ENCODE data around the gene LRIG1. TPM values are rescaled to one million over a fixed set of nuclear protein-coding genes. Genes with fewer than 3 reads are reported as not detected.

The LRIG1 gene
- total RNA-seq, 3 donors from 2014 or later, result 66.1 to 227 (median 131) TPM

DNA sequence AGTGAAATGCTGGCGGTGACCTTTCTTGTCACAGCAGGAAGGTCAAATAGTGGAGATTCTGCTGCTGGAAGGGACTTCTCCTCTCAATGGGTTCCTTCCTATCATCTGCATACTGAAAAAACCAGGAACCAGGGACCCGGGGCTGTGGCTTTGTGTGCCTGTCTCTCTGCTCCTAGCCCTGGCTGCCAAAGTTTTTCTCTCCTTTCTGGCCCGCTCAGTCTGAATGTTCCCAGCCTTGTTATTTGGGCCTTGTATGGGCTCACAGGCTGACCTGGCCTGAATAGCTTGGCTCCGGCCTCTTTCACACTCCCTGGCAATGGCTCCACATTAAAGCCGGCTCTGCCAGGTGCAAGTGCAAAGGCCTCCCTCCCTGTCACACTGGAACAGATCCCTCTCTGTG, 94.7 kb downstream of the LRIG1 start:
- Histone ChIP-seq H3K9me3 (no peaks in the 10 kb centered on the region), H3K36me3 (no peaks in the 10 kb centered on the region), H3K27ac (peak overlapping the region in 1 of 2 donors; percentile 25)

GRCh38 chr3:66405701-66406091, 95.1 kb downstream of the LRIG1 start:
- DNase-seq (ENCODE audit: low spot score in 2 of 2), result no peak
- Histone ChIP-seq H3K36me3 (no peaks in the 10 kb centered on the region), H3K27me3 (no peaks in the 10 kb centered on the region), H3K9me3 (no peaks in the 10 kb centered on the region), H3K27ac (peak overlapping the region in 1 of 2 donors; percentile 25), H3K4me1 (peaks cover 0 to 8% of the 10 kb centered on the region in 2 donors), H3K4me3 (no peak overlapping the region)
- intact Hi-C loops (cut with DNase I; ENCODE audit: low total_unique reads), result loop anchor here (10.0 kb wide), 1 partner anchor 389 kb away; no protein-coding TSS in a partner anchor
- TF ChIP-seq POLR2A (IDR thresholded peaks at IDR 0.05) (no peak), POLR2AphosphoS5 (IDR thresholded peaks at IDR 0.05) (no peak)
- TF ChIP-seq, protein P1, sequence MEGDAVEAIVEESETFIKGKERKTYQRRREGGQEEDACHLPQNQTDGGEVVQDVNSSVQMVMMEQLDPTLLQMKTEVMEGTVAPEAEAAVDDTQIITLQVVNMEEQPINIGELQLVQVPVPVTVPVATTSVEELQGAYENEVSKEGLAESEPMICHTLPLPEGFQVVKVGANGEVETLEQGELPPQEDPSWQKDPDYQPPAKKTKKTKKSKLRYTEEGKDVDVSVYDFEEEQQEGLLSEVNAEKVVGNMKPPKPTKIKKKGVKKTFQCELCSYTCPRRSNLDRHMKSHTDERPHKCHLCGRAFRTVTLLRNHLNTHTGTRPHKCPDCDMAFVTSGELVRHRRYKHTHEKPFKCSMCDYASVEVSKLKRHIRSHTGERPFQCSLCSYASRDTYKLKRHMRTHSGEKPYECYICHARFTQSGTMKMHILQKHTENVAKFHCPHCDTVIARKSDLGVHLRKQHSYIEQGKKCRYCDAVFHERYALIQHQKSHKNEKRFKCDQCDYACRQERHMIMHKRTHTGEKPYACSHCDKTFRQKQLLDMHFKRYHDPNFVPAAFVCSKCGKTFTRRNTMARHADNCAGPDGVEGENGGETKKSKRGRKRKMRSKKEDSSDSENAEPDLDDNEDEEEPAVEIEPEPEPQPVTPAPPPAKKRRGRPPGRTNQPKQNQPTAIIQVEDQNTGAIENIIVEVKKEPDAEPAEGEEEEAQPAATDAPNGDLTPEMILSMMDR (IDR thresholded peaks at IDR 0.05), result no peak

More for the DNA sequence above, 94.7 kb downstream of the LRIG1 start:
- no peak for DNase-seq (ENCODE audit: low spot score in 2 of 2)
- H3K4me1 ChIP-seq, result peaks cover 0 to 8% of the 10 kb centered on the region in 2 donors
- H3K27me3 ChIP-seq, result no peaks in the 10 kb centered on the region
- H3K4me3 ChIP-seq, result no peak overlapping the region
- intact Hi-C loops (cut with DNase I; ENCODE audit: low total_unique reads), result loop anchor here (10.0 kb wide), 1 partner anchor 389 kb away; no protein-coding TSS in a partner anchor
- TF ChIP-seq, protein P1 (IDR thresholded peaks at IDR 0.05), result no peak
- no peak for TF ChIP-seq POLR2AphosphoS5 (IDR thresholded peaks at IDR 0.05)
- TF ChIP-seq POLR2A (IDR thresholded peaks at IDR 0.05), result no peak

GRCh38 chr3:66404903-66405700, 95.7 kb downstream of the LRIG1 start:
- intact Hi-C loops (cut with DNase I; ENCODE audit: low total_unique reads), result loop anchor here (10.0 kb wide), 1 partner anchor 390 kb away; no protein-coding TSS in a partner anchor
- TF ChIP-seq POLR2A (IDR thresholded peaks at IDR 0.05) (no peak), POLR2AphosphoS5 (IDR thresholded peaks at IDR 0.05) (no peak)
- TF ChIP-seq, protein P1 (IDR thresholded peaks at IDR 0.05), result no peak
- Histone ChIP-seq H3K27ac (peak overlapping the region in 1 of 2 donors; percentile 25), H3K9me3 (no peaks in the 10 kb centered on the region), H3K4me3 (no peak overlapping the region), H3K27me3 (no peaks in the 10 kb centered on the region), H3K36me3 (no peaks in the 10 kb centered on the region), H3K4me1 (peaks cover 0 to 8% of the 10 kb centered on the region in 2 donors)
- no peak for DNase-seq (ENCODE audit: low spot score in 2 of 2)

- TF ChIP-seq POLR2AphosphoS5 (IDR thresholded peaks at IDR 0.05), result no peak
- TF ChIP-seq, protein P1 (IDR thresholded peaks at IDR 0.05), result no peak
- TF ChIP-seq POLR2A (IDR thresholded peaks at IDR 0.05), result no peak
- DNase-seq (ENCODE audit: low spot score in 2 of 2), result no peak
- Histone ChIP-seq H3K4me3 (no peak overlapping the region), H3K27ac (peak overlapping the region in 1 of 2 donors; percentile 2), H3K9me3 (no peaks in the 10 kb centered on the region), H3K27me3 (no peaks in the 10 kb centered on the region), H3K36me3 (no peaks in the 10 kb centered on the region), H3K4me1 (peaks cover 0 to 8% of the 10 kb centered on the region in 2 donors)
- intact Hi-C loops (cut with DNase I; ENCODE audit: low total_unique reads), result loop anchor here (10.0 kb wide), 1 partner anchor 391 kb away; no protein-coding TSS in a partner anchor
Observed at GRCh38 chr3:66404197-66404596, 96.6 kb downstream of the LRIG1 start.

All from breast epithelium (tissue), 4 donors.